GM18508 (cell line): ENCODE data around the gene C4B.

Experiments used
- ATAC-seq: cut with Tn5 transposase; IDR thresholded peaks from one replicate; pipeline ENCODE4 v1.9.1; 2021; ENCODE audit warnings: moderate number of reproducible peaks; ENCODE audit not compliant: insufficient read depth, unreplicated experiment

The C4B gene

DNA sequence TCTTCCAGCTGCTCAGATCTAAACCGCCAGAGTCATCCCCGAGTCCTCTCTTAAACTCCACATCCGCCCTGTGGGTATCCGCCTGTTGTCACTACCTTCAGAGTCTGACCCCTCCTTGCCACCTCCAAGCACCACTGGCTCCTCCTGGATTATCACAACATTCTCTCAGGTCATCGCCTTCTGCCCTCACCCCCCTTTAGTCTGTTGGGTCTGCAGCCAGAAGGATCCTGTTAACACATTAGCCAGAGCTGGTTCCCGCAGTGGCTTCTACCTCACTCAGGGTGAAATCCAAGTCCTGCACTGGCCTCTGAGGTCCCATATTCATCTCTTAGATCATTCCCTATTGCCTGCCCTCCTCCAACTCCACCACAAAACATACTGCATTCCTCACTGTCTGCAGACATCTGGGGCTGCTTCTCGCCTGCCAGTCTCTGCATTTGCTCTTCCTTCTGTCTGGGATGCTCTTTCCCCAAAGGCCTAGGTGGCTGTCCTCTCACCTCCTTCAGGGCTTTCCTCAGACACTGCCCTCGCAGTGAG, 60.5 kb downstream of the C4B start:
- no peak for ATAC-seq

DNA sequence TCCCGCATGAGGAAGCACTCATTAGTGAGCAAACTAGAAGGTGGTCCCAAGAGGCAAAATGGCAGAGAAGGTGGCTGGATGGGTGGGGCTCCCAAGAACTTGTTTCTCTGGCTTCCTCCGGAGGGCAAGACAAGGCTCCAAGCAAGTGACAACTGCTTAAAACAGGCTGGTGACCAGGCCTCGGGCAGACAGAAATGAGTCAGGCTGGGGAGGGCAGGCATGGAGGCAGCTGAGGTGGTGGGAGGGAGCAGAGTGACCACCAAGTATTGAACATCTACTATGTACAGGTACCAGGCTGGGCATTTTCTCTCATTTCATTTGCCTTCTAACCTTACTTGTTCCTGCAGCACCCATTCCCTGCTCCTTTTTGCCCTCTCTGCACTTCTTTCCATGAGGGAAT, 61.2 kb downstream of the C4B start:
- no peak for ATAC-seq

GRCh38 chr6:32076321-32076809, 61.8 kb downstream of the C4B start:
- ATAC-seq = no peak

DNA sequence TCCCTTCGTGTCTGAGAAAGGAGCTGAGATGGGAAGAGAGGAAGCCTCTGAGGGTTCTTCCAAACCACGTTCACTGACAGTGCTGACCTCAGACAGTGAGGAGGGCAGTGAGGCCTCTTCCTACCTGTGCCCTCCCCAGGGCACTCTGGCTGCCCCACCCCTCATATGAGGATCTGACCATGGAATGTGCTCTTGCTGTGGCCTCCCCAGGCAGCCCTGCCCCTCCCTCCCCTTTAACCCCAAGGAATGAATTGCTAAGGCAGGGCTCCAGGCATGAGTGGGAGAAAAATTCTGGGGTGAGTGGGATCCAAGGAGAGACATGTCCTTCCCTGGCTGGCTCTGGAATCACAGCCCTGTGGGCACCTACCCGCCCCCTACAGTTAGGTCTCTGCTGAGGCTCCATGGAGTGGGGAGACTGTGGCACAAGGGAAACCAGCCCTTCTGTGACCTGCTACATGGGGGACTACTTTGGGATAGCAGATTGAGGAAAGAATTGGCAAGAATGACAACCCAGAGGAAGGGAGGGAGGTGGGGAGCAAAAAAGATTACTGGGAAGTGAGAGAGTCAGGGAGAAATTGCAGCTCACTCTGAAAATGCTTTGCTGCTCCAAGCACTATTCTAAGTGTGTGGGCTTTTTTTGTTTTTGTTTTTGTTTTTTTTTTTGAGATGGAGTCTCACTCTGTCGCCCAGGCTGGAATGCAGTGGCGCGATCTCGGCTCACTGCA, 65.1 kb downstream of the C4B start:
- ATAC-seq = no peak

DNA sequence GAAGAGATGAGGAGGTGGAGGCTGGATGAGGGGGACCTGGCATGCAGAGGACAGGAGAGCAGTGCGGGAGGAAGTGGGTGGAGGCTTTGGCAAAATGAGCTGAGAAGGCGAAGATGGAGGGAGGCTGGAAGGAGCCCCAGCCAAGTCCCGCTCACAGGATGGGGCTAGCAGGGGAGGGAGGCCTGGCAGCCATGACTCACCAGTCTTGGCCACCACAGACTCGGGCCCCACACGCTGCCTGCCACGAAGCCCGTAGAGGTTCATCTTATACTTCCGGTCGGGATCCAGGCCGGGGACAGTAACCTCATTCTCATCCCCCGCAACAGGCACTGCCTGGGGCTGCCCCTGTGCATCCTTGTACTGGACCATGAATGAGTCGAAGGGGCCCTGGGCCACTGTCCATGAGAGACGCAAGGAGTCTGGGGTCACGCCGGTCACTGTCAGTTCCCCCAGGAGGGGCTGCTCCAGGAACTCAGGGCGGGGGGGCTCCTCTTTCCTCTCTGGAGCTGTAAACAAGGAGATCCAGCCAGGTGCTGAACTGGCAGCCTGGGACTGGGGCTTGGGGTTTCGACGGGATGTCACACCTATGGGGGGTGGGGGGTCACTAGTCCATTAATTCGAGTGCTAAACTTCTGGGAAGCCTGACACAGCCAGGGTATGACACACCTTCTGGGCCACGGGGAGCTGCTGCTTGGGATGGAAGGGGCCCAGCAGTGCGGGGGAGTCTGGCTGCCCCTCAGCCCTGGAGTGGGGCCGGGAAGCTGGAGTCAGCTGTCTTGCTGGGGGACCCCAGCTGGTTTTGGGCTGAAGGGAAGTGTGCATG, 66.8 kb downstream of the C4B start:
- ATAC-seq = no peak

GRCh38 chr6:32082478-32082877, 67.9 kb downstream of the C4B start:
- no peak for ATAC-seq

DNA sequence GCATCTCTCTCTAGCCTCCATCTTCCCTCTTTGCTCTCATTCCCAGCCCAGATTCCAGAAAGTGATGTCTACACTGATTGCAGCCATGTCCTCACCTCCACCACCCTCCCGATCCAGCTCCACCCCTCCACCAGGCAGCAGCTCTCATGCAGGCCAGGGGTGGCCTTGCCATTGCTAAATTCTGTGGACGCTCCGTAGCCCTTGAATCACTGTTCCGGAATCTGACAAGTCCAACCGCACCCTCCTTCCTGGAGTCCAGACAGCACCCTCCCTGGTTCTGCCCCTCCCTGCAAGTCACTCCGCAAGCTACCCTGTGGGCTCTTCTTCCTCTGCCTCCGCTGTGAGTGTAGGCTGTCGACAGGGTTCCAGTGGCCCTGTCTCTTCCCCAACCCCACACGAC, 68.3 kb downstream of the C4B start:
- no peak for ATAC-seq

GRCh38 chr6:32083812-32084768, 69.5 kb downstream of the C4B start:
- no peak for ATAC-seq

DNA sequence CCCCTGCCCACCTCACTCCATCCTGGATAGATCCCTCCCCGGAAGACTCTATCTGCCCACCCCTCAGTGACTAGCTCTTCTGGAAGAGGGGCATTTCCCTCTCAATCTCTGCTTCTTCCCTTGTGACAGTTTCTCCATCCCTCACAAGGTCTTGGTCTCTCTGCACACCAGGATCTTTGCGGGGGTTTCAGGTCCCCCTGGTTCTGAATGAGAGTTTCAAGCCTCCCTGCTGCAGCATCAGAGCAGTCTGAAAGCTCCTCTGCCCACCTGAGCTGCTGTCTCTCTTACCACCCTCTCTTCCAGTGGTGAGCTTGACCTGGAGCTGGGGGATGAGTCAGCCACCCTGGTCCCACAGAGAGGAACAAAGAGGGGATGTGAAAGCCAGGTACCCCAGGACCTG, 70.2 kb downstream of the C4B start:
- no peak for ATAC-seq
